ENCODE results near the gene ZNF207. TPM values are rescaled to one million over a fixed set of nuclear protein-coding genes. Genes with fewer than 3 reads are reported as not detected.
"Not testable (repeated sequence)": the region's sequence is repeated elsewhere in the genome, so short reads cannot be mapped to it uniquely, and the experiment has no call there.

Gene ZNF207
- 125 and 140 TPM in 2 replicates for total RNA-seq
- polyA plus RNA-seq (2012), result 92.9 TPM

- peak; percentile 98 for DNase-seq (ENCODE audit: low read depth)
These were observed at the start of gene ZNF207 for GRCh38 chr17:32349854-32350665. Gene ZNF207, plus strand, starts transcription at chr17:32350157. Its CDS starts 129 bp downstream, at chr17:32350286.

- DNase-seq (ENCODE audit: low read depth), result no peak
These were observed 47.9 kb upstream of the ZNF207 start for GRCh38 chr17:32302037-32302436.

GRCh38 chr17:32302860-32303649, 46.9 kb upstream of the ZNF207 start:
- DNase-seq (ENCODE audit: low read depth), result no peak

GRCh38 chr17:32303781-32304288, 46.1 kb upstream of the ZNF207 start:
- DNase-seq (ENCODE audit: low read depth), result no peak

- no peak for DNase-seq (ENCODE audit: low read depth)
These were observed 44.9 kb upstream of the ZNF207 start for GRCh38 chr17:32305049-32305448.

- DNase-seq (ENCODE audit: low read depth), result no peak
These were observed 42.3 kb upstream of the ZNF207 start for GRCh38 chr17:32307658-32308057.

GRCh38 chr17:32311028-32311536, 38.9 kb upstream of the ZNF207 start:
- peak; percentile 17 for DNase-seq (ENCODE audit: low read depth)

- DNase-seq (ENCODE audit: low read depth), result no peak
These were observed 35.3 kb upstream of the ZNF207 start for GRCh38 chr17:32314636-32315035.

- DNase-seq (ENCODE audit: low read depth), result no peak
These were observed 34.8 kb upstream of the ZNF207 start for GRCh38 chr17:32315171-32315570.

- not testable (repeated sequence) for DNase-seq (ENCODE audit: low read depth)
These were observed 33.3 kb upstream of the ZNF207 start for GRCh38 chr17:32316653-32317052.

GRCh38 chr17:32317353-32317752, 32.6 kb upstream of the ZNF207 start:
- no peak for DNase-seq (ENCODE audit: low read depth)

GRCh38 chr17:32318071-32318470, 31.9 kb upstream of the ZNF207 start:
- no peak for DNase-seq (ENCODE audit: low read depth)

- DNase-seq (ENCODE audit: low read depth), result peak; percentile 68
These were observed 30.4 kb upstream of the ZNF207 start for GRCh38 chr17:32319548-32319905.

GRCh38 chr17:32320080-32320479, 29.9 kb upstream of the ZNF207 start:
- DNase-seq (ENCODE audit: low read depth), result not testable (repeated sequence)

GRCh38 chr17:32320847-32321246, 29.1 kb upstream of the ZNF207 start:
- no peak for DNase-seq (ENCODE audit: low read depth)

- no peak for DNase-seq (ENCODE audit: low read depth)
These were observed 26.9 kb upstream of the ZNF207 start for GRCh38 chr17:32323046-32323445.

- DNase-seq (ENCODE audit: low read depth), result peak; percentile 15
These were observed 26.0 kb upstream of the ZNF207 start for GRCh38 chr17:32323811-32324491.

- DNase-seq (ENCODE audit: low read depth), result no peak
These were observed 22.0 kb upstream of the ZNF207 start for GRCh38 chr17:32327911-32328310.

- no peak for DNase-seq (ENCODE audit: low read depth)
These were observed 19.8 kb upstream of the ZNF207 start for GRCh38 chr17:32330147-32330546.

- no peak for DNase-seq (ENCODE audit: low read depth)
These were observed 18.5 kb upstream of the ZNF207 start for GRCh38 chr17:32331243-32332040.

- no peak for DNase-seq (ENCODE audit: low read depth)
These were observed 16.8 kb upstream of the ZNF207 start for GRCh38 chr17:32333187-32333586.
